Measurements from ENCODE around the gene ARSD. TPM values are rescaled to one million over a fixed set of nuclear protein-coding genes. Genes with fewer than 3 reads are reported as not detected.
"Not testable (repeated sequence)": the region's sequence is repeated elsewhere in the genome, so short reads cannot be mapped to it uniquely, and the experiment has no call there.

ARSD gene
- polyA plus RNA-seq, 4 donors = 12.3 to 39.6 (median 15.5) TPM

GRCh38 chrX:2894885-2895292 lies 34.2 kb downstream of the ARSD start:
- H3K4me1 ChIP-seq (ENCODE audit: control insufficient read depth in 3 of 3, insufficient read depth in 2 of 3, low read depth in 1 of 3, low read length in 2 of 3) = peaks cover 0 to 51% (median 7%) of the 10 kb centered on the region in 3 donors
- peak overlapping the region in 2 of 3 donors; percentile 74 to 76 for H3K27ac ChIP-seq (ENCODE audit: low read depth in 1 of 3, low read length in 2 of 3)
- DNase-seq (peak; percentile 56 to 77), FAIRE-seq (no peak)
- no peaks in the 10 kb centered on the region for H3K27me3 ChIP-seq (ENCODE audit: control insufficient read depth in 3 of 3, insufficient read depth in 3 of 3, low read length in 3 of 3)
- H3K9me3 ChIP-seq (ENCODE audit: control insufficient read depth in 2 of 2, insufficient read depth in 1 of 2, low read depth in 1 of 2, low read length in 1 of 2) = no peaks in the 10 kb centered on the region
- WGBS, 3 donors = 17 to 37% (median 20%) methylated on average over 9 of the region's 9 CpGs
- no peak overlapping the region for H3K4me3 ChIP-seq (ENCODE audit: low read depth in 1 of 3, low read length in 3 of 3)
- H3K36me3 ChIP-seq (ENCODE audit: control insufficient read depth in 3 of 3, insufficient read depth in 2 of 3, low read depth in 1 of 3, low read length in 3 of 3) = no peaks in the 10 kb centered on the region

GRCh38 chrX:2892816-2893215 lies 36.3 kb downstream of the ARSD start:
- no peak for FAIRE-seq
- Histone ChIP-seq H3K9me3 (ENCODE audit: control insufficient read depth in 2 of 2, insufficient read depth in 1 of 2, low read depth in 1 of 2, low read length in 1 of 2) (no peaks in the 10 kb centered on the region), H3K36me3 (ENCODE audit: control insufficient read depth in 3 of 3, insufficient read depth in 2 of 3, low read depth in 1 of 3, low read length in 3 of 3) (no peaks in the 10 kb centered on the region), H3K4me1 (ENCODE audit: control insufficient read depth in 3 of 3, insufficient read depth in 2 of 3, low read depth in 1 of 3, low read length in 2 of 3) (peaks cover 0 to 41% (median 5%) of the 10 kb centered on the region in 3 donors), H3K27ac (ENCODE audit: low read depth in 1 of 3, low read length in 2 of 3) (peak overlapping the region in 1 of 3 donors; percentile 58), H3K27me3 (ENCODE audit: control insufficient read depth in 3 of 3, insufficient read depth in 3 of 3, low read length in 3 of 3) (no peaks in the 10 kb centered on the region), H3K4me3 (ENCODE audit: low read depth in 1 of 3, low read length in 3 of 3) (no peak overlapping the region)
- DNase-seq = no peak
- 61 to 79% (median 73%) methylated on average over 5 of the region's 5 CpGs for WGBS, 3 donors

- WGBS, 3 donors = 30 to 59% (median 49%) methylated on average over 18 to 20 of the region's 22 CpGs
- H3K36me3 ChIP-seq (ENCODE audit: control insufficient read depth in 3 of 3, insufficient read depth in 2 of 3, low read depth in 1 of 3, low read length in 3 of 3); H3K4me3 ChIP-seq (ENCODE audit: low read depth in 1 of 3, low read length in 3 of 3); H3K9me3 ChIP-seq (ENCODE audit: control insufficient read depth in 2 of 2, insufficient read depth in 1 of 2, low read depth in 1 of 2, low read length in 1 of 2); FAIRE-seq; H3K27me3 ChIP-seq (ENCODE audit: control insufficient read depth in 3 of 3, insufficient read depth in 3 of 3, low read length in 3 of 3): not testable (repeated sequence)
- Histone ChIP-seq H3K4me1 (ENCODE audit: control insufficient read depth in 3 of 3, insufficient read depth in 2 of 3, low read depth in 1 of 3, low read length in 2 of 3) (peaks cover 0 to 28% (median 5%) of the 10 kb centered on the region in 3 donors), H3K27ac (ENCODE audit: low read depth in 1 of 3, low read length in 2 of 3) (peak overlapping the region; percentile 34 to 81 (median 70))
- peak in 1 of 2 donors; percentile 24 for DNase-seq
Measured at GRCh38 chrX:2890536-2891460, 38.3 kb downstream of the ARSD start.

- DNase-seq = peak; percentile 17 to 57
- not testable (repeated sequence) for H3K36me3 ChIP-seq (ENCODE audit: control insufficient read depth in 3 of 3, insufficient read depth in 2 of 3, low read depth in 1 of 3, low read length in 3 of 3); H3K27me3 ChIP-seq (ENCODE audit: control insufficient read depth in 3 of 3, insufficient read depth in 3 of 3, low read length in 3 of 3); FAIRE-seq; H3K9me3 ChIP-seq (ENCODE audit: control insufficient read depth in 2 of 2, insufficient read depth in 1 of 2, low read depth in 1 of 2, low read length in 1 of 2)
- peak overlapping the region in 2 of 3 donors; percentile 54 to 69 for H3K27ac ChIP-seq (ENCODE audit: low read depth in 1 of 3, low read length in 2 of 3)
- peaks cover 0 to 22% (median 5%) of the 10 kb centered on the region in 3 donors for H3K4me1 ChIP-seq (ENCODE audit: control insufficient read depth in 3 of 3, insufficient read depth in 2 of 3, low read depth in 1 of 3, low read length in 2 of 3)
- 15 to 24% (median 22%) methylated on average over 14 to 15 of the region's 15 CpGs for WGBS, 3 donors
- H3K4me3 ChIP-seq (ENCODE audit: low read depth in 1 of 3, low read length in 3 of 3) = peak overlapping the region in 2 of 3 donors; percentile 29 to 31
Measured at GRCh38 chrX:2889706-2890490, 39.2 kb downstream of the ARSD start.

- Histone ChIP-seq H3K27me3 (ENCODE audit: control insufficient read depth in 3 of 3, insufficient read depth in 3 of 3, low read length in 3 of 3) (no peaks in the 10 kb centered on the region), H3K4me1 (ENCODE audit: control insufficient read depth in 3 of 3, insufficient read depth in 2 of 3, low read depth in 1 of 3, low read length in 2 of 3) (peaks cover 0 to 16% (median 0%) of the 10 kb centered on the region in 3 donors), H3K36me3 (ENCODE audit: control insufficient read depth in 3 of 3, insufficient read depth in 2 of 3, low read depth in 1 of 3, low read length in 3 of 3) (no peaks in the 10 kb centered on the region), H3K4me3 (ENCODE audit: low read depth in 1 of 3, low read length in 3 of 3) (peak overlapping the region in 2 of 3 donors; percentile 29 to 31), H3K9me3 (ENCODE audit: control insufficient read depth in 2 of 2, insufficient read depth in 1 of 2, low read depth in 1 of 2, low read length in 1 of 2) (no peaks in the 10 kb centered on the region), H3K27ac (ENCODE audit: low read depth in 1 of 3, low read length in 2 of 3) (peak overlapping the region in 2 of 3 donors; percentile 10 to 69)
- 46 to 53% (median 48%) methylated on average over 11 of the region's 11 CpGs for WGBS, 3 donors
- peak; percentile 13 for DNase-seq
- no peak for FAIRE-seq
Measured at GRCh38 chrX:2889045-2889605, 40.0 kb downstream of the ARSD start.

- Histone ChIP-seq H3K4me1 (ENCODE audit: control insufficient read depth in 3 of 3, insufficient read depth in 2 of 3, low read depth in 1 of 3, low read length in 2 of 3) (peaks cover 0 to 15% (median 0%) of the 10 kb centered on the region in 3 donors), H3K27me3 (ENCODE audit: control insufficient read depth in 3 of 3, insufficient read depth in 3 of 3, low read length in 3 of 3) (no peaks in the 10 kb centered on the region), H3K4me3 (ENCODE audit: low read depth in 1 of 3, low read length in 3 of 3) (no peak overlapping the region), H3K36me3 (ENCODE audit: control insufficient read depth in 3 of 3, insufficient read depth in 2 of 3, low read depth in 1 of 3, low read length in 3 of 3) (no peaks in the 10 kb centered on the region), H3K27ac (ENCODE audit: low read depth in 1 of 3, low read length in 2 of 3) (no peak overlapping the region), H3K9me3 (ENCODE audit: control insufficient read depth in 2 of 2, insufficient read depth in 1 of 2, low read depth in 1 of 2, low read length in 1 of 2) (no peaks in the 10 kb centered on the region)
- no peak for DNase-seq
- WGBS, 3 donors = 87 to 91% (median 87%) methylated on average over 7 of the region's 7 CpGs
- no peak for FAIRE-seq
Measured at GRCh38 chrX:2888309-2888708, 40.8 kb downstream of the ARSD start.

GRCh38 chrX:2883770-2884169 lies 45.4 kb downstream of the ARSD start:
- 97 to 99% (median 97%) methylated on average over 14 of the region's 14 CpGs for WGBS, 3 donors
- FAIRE-seq (no peak), DNase-seq (no peak)
- Histone ChIP-seq H3K4me1 (ENCODE audit: control insufficient read depth in 3 of 3, insufficient read depth in 2 of 3, low read depth in 1 of 3, low read length in 2 of 3) (no peaks in the 10 kb centered on the region), H3K4me3 (ENCODE audit: low read depth in 1 of 3, low read length in 3 of 3) (no peak overlapping the region), H3K36me3 (ENCODE audit: control insufficient read depth in 3 of 3, insufficient read depth in 2 of 3, low read depth in 1 of 3, low read length in 3 of 3) (peaks cover 0 to 5% (median 0%) of the 10 kb centered on the region in 3 donors), H3K27me3 (ENCODE audit: control insufficient read depth in 3 of 3, insufficient read depth in 3 of 3, low read length in 3 of 3) (no peaks in the 10 kb centered on the region), H3K9me3 (ENCODE audit: control insufficient read depth in 2 of 2, insufficient read depth in 1 of 2, low read depth in 1 of 2, low read length in 1 of 2) (no peaks in the 10 kb centered on the region), H3K27ac (ENCODE audit: low read depth in 1 of 3, low read length in 2 of 3) (no peak overlapping the region)

- no peak overlapping the region for H3K4me3 ChIP-seq (ENCODE audit: low read depth in 1 of 3, low read length in 3 of 3)
- FAIRE-seq = peak; percentile 23
- peaks cover 0 to 1% of the 10 kb centered on the region in 2 donors for H3K9me3 ChIP-seq (ENCODE audit: control insufficient read depth in 2 of 2, insufficient read depth in 1 of 2, low read depth in 1 of 2, low read length in 1 of 2)
- peaks cover 0 to 10% (median 0%) of the 10 kb centered on the region in 3 donors for H3K36me3 ChIP-seq (ENCODE audit: control insufficient read depth in 3 of 3, insufficient read depth in 2 of 3, low read depth in 1 of 3, low read length in 3 of 3)
- WGBS, 3 donors = 88 to 100% (median 88%) methylated on average over 1 of the region's 1 CpG
- H3K27me3 ChIP-seq (ENCODE audit: control insufficient read depth in 3 of 3, insufficient read depth in 3 of 3, low read length in 3 of 3) = no peaks in the 10 kb centered on the region
- H3K4me1 ChIP-seq (ENCODE audit: control insufficient read depth in 3 of 3, insufficient read depth in 2 of 3, low read depth in 1 of 3, low read length in 2 of 3) = no peaks in the 10 kb centered on the region
- no peak for DNase-seq
- no peak overlapping the region for H3K27ac ChIP-seq (ENCODE audit: low read depth in 1 of 3, low read length in 2 of 3)
Measured at GRCh38 chrX:2879670-2880069, 49.5 kb downstream of the ARSD start.
